ENCODE measurements around the gene HIF1A.

The HIF1A gene

GRCh38 chr14:61670576-61670975 lies 24.7 kb upstream of the HIF1A start:
- intact Hi-C loops (cut with DNase I), result no loop called here
- DNase-seq, result no peak

- DNase-seq, result no peak
- intact Hi-C loops (cut with DNase I), result no loop called here
Observed at GRCh38 chr14:61671082-61671481, 24.2 kb upstream of the HIF1A start.

- DNase-seq, result no peak
- intact Hi-C loops (cut with DNase I), result no loop called here
Observed at GRCh38 chr14:61672796-61673195, 22.5 kb upstream of the HIF1A start.

- no peak for DNase-seq
- intact Hi-C loops (cut with DNase I), result no loop called here
Observed at GRCh38 chr14:61673305-61673704, 22.0 kb upstream of the HIF1A start.

GRCh38 chr14:61675291-61675690 lies 20.0 kb upstream of the HIF1A start:
- no peak for DNase-seq
- intact Hi-C loops (cut with DNase I), result no loop called here

GRCh38 chr14:61677479-61677878 lies 17.8 kb upstream of the HIF1A start:
- DNase-seq, result no peak
- intact Hi-C loops (cut with DNase I), result no loop called here

- intact Hi-C loops (cut with DNase I), result no loop called here
Observed at GRCh38 chr14:61678975-61679374, 16.3 kb upstream of the HIF1A start.

GRCh38 chr14:61681413-61681812 lies 13.9 kb upstream of the HIF1A start:
- intact Hi-C loops (cut with DNase I), result no loop called here
- no peak for DNase-seq

More at GRCh38 chr14:61678975-61679374, 16.3 kb upstream of the HIF1A start:
- no peak for DNase-seq

GRCh38 chr14:61683108-61683507 lies 12.2 kb upstream of the HIF1A start:
- intact Hi-C loops (cut with DNase I), result no loop called here

GRCh38 chr14:61690039-61690438 lies 5.3 kb upstream of the HIF1A start:
- no peak for DNase-seq
- intact Hi-C loops (cut with DNase I), result loop anchor here (10.0 kb wide), 1 partner anchor 65 kb away; no protein-coding TSS in a partner anchor

More at GRCh38 chr14:61683108-61683507, 12.2 kb upstream of the HIF1A start:
- DNase-seq, result no peak

- no peak for DNase-seq
- intact Hi-C loops (cut with DNase I), result loop anchor here (10.0 kb wide), 1 partner anchor 64 kb away; no protein-coding TSS in a partner anchor
Observed at GRCh38 chr14:61690982-61691381, 4.3 kb upstream of the HIF1A start.

GRCh38 chr14:61691495-61691894 lies 3.8 kb upstream of the HIF1A start:
- DNase-seq, result no peak
- intact Hi-C loops (cut with DNase I), result loop anchor here (10.0 kb wide), 1 partner anchor 63 kb away; no protein-coding TSS in a partner anchor

GRCh38 chr14:61694039-61694438 lies 1.3 kb upstream of the HIF1A start:
- DNase-seq, result no peak
- intact Hi-C loops (cut with DNase I), result loop anchor here (10.0 kb wide), 1 partner anchor 61 kb away; no protein-coding TSS in a partner anchor

GRCh38 chr14:61695695-61696527 lies 598 bp downstream of the HIF1A start:
- intact Hi-C loops (cut with DNase I), result loop anchor here (10.0 kb wide), 1 partner anchor 59 kb away; no protein-coding TSS in a partner anchor
- DNase-seq, result peak; percentile 16 to 76 (median 56)

GRCh38 chr14:61696753-61697318 lies 1.5 kb downstream of the HIF1A start:
- no peak for DNase-seq
- intact Hi-C loops (cut with DNase I), result loop anchor here (10.0 kb wide), 1 partner anchor 58 kb away; no protein-coding TSS in a partner anchor

GRCh38 chr14:61698206-61698980 lies 3.1 kb downstream of the HIF1A start:
- no peak for DNase-seq
- intact Hi-C loops (cut with DNase I), result loop anchor here (10.0 kb wide), 1 partner anchor 56 kb away; no protein-coding TSS in a partner anchor

- DNase-seq, result no peak
- intact Hi-C loops (cut with DNase I), result loop anchor here (10.0 kb wide), 1 partner anchor 56 kb away; no protein-coding TSS in a partner anchor
Observed at GRCh38 chr14:61699027-61699426, 3.7 kb downstream of the HIF1A start.

- DNase-seq, result no peak
- intact Hi-C loops (cut with DNase I), result no loop called here
Observed at GRCh38 chr14:61700104-61700886, 5.0 kb downstream of the HIF1A start.

GRCh38 chr14:61701946-61702345 lies 6.6 kb downstream of the HIF1A start:
- DNase-seq, result no peak
- intact Hi-C loops (cut with DNase I), result no loop called here

Data from head of caudate nucleus (tissue), 42 donors.